K562 (cell line): ENCODE data around the gene MORF4L1. TPM values are rescaled to one million over a fixed set of nuclear protein-coding genes. Genes with fewer than 3 reads are reported as not detected.
A peak's percentile ranks its signal among the peaks of the same experiment; 100 is the strongest.

Experiments
- ATAC-seq: fragments of 200-7000 bp; cut with Tn5 transposase; 3 replicates; pipeline ENCODE4 v1.9.1; 2020; ENCODE audit warnings: moderate library complexity
- BruUV-seq: library from RNA; stranded (reverse); fragments of 400-500 nt; replicated peaks from 2 replicates; lab custom pipeline; 2021; lab: Mats Ljungman, UMichigan
- CTCF ChIA-PET: fragments of 300-600 bp; formaldehyde crosslinking; extraction: SDS; loops from one replicate; lab custom pipeline; 2021; ENCODE audit warnings: low intra/inter-chr PET ratio; lab: Yijun Ruan, JAX
- POLR2A ChIA-PET: fragments of 300-600, 350-650 bp; sonication (Branson Sonifier 250); formaldehyde crosslinking; extraction: SDS; loops from one replicate; lab custom pipeline; 2021; ENCODE audit warnings: antibody characterized with exemption, inconsistent platforms; lab: Yijun Ruan, JAX
- DNase-seq, 4 experiments: peaks; one replicate each; pipeline versions ENCODE4 v3.0.0 to v3.0.0-alpha.2; 2011 to 2018; ENCODE audit warnings: low spot score in 3 of 4, mixed read lengths in 3 of 4; ENCODE audit errors: extremely low read depth in 1 of 4
- FAIRE-seq: peaks from 2 replicates; lab custom pipeline; 2011; peaks lifted over from hg19 to GRCh38; lab: Jason Lieb, UNC
- H2AFZ ChIP-seq: 2 replicates; pipeline ENCODE4 v1.6.0; 2011; ENCODE audit warnings: low read depth, low read length, control low read depth, inconsistent platforms
- H3K27ac ChIP-seq: fragments of 200-600 bp; 3 replicates; pipeline ENCODE4 v1.8.0; 2011; ENCODE audit warnings: low read depth, mild to moderate bottlenecking, control low read depth, inconsistent platforms, low read length, moderate library complexity, mixed read lengths; ENCODE audit errors: extremely low read depth
- H3K27me3 ChIP-seq, 2 experiments: fragments of 300-600 bp in 1 of 2; 2 replicates in 1 of 2; 3 replicates in 1 of 2; pipeline versions ENCODE4 v1.6.0 to v1.8.0; 2011; ENCODE audit warnings: inconsistent platforms in 2 of 2, low read length in 2 of 2, mild to moderate bottlenecking in 1 of 2, mixed read lengths in 1 of 2, moderate library complexity in 1 of 2; ENCODE audit not compliant: control insufficient read depth in 2 of 2, insufficient read depth in 2 of 2
- H3K36me3 ChIP-seq: fragments of 300-600 bp; 3 replicates; pipeline ENCODE4 v1.8.0; 2011; ENCODE audit warnings: mild to moderate bottlenecking, low read length, inconsistent platforms; ENCODE audit not compliant: control insufficient read depth, insufficient read depth
- H3K4me1 ChIP-seq, 2 experiments: fragments of 200-600 bp in 1 of 2; replicated peaks in 1 of 2; 2 replicates in 1 of 2; 3 replicates in 1 of 2; pipeline versions ENCODE4 v1.5.1 to v1.8.0; 2011; ENCODE audit warnings: inconsistent platforms in 2 of 2, low read length in 2 of 2, mild to moderate bottlenecking in 1 of 2, mixed read lengths in 1 of 2, moderate library complexity in 1 of 2; ENCODE audit not compliant: control insufficient read depth in 2 of 2, insufficient read depth in 2 of 2
- H3K4me2 ChIP-seq: 2 replicates; pipeline ENCODE4 v1.6.1; 2011; ENCODE audit warnings: low read length, control low read depth, inconsistent platforms, mixed read lengths; ENCODE audit not compliant: insufficient read depth
- H3K4me3 ChIP-seq: fragments of 200-600 bp; sonication (generic), shearing (Covaris generic); 2 replicates; pipeline ENCODE4 v1.5.1; 2016; ENCODE audit warnings: control low read depth, inconsistent platforms
- H3K79me2 ChIP-seq: fragments of 200-600 bp; 3 replicates; pipeline ENCODE4 v1.8.0; 2011; ENCODE audit warnings: low read length, inconsistent platforms; ENCODE audit not compliant: control insufficient read depth, insufficient read depth
- H3K9ac ChIP-seq, 2 experiments: 2 replicates each; pipeline versions ENCODE4 v1.6.0 to v1.6.1; 2011; ENCODE audit warnings: low read depth in 2 of 2, low read length in 2 of 2, control low read depth in 1 of 2, inconsistent platforms in 1 of 2, mild to moderate bottlenecking in 1 of 2, mixed read lengths in 1 of 2; ENCODE audit not compliant: insufficient read depth in 1 of 2
- H3K9me1 ChIP-seq: one replicate; pipeline ENCODE4 v1.6.0; 2011; ENCODE audit warnings: inconsistent platforms, mild to moderate bottlenecking, low read length, moderate library complexity; ENCODE audit not compliant: control insufficient read depth, insufficient read depth
- H3K9me3 ChIP-seq: replicated peaks from 2 replicates; pipeline ENCODE4 v1.5.1; 2011; ENCODE audit warnings: low read depth, low read length, inconsistent platforms; ENCODE audit not compliant: control insufficient read depth, insufficient read depth
- H4K20me1 ChIP-seq: replicated peaks from 2 replicates; pipeline ENCODE4 v1.6.1; 2011; ENCODE audit warnings: low read length, inconsistent platforms, mixed read lengths; ENCODE audit not compliant: control insufficient read depth, insufficient read depth
- CBX8 ChIP-seq: fragments of 200-600 bp; sonication (generic); IDR thresholded peaks from 2 replicates; pipeline ENCODE4 v1.6.1; 2012; ENCODE audit warnings: borderline replicate concordance, mixed run types, low read depth, mild to moderate bottlenecking, moderate library complexity, mixed read lengths, low read length, control low read depth, inconsistent platforms; ENCODE audit not compliant: poor library complexity, severe bottlenecking; ENCODE audit errors: extremely low read depth
- HSF4 ChIP-seq: fragments of 250-450 bp; sonication (Bioruptor Pico); IDR thresholded peaks from 2 replicates; pipeline ENCODE4 v2.1.2; 2022; ENCODE audit warnings: mild to moderate bottlenecking, moderate library complexity, borderline replicate concordance
- MEF2A ChIP-seq: IDR thresholded peaks from 2 replicates; pipeline ENCODE4 v1.6.1; 2011; ENCODE audit warnings: low read depth, mild to moderate bottlenecking, low read length, moderate library complexity; ENCODE audit not compliant: control insufficient read depth
- MTF1 ChIP-seq: fragments of 250-450 bp; sonication (Bioruptor Pico); IDR thresholded peaks from 2 replicates; pipeline ENCODE4 v1.9.0; 2021; ENCODE audit warnings: moderate library complexity, mild to moderate bottlenecking, inconsistent platforms, borderline replicate concordance
- NCOA1 ChIP-seq: fragments of 450-650 bp; IDR thresholded peaks from 2 replicates; pipeline ENCODE4 v1.6.1; 2016; ENCODE audit warnings: low read depth
- NR4A1 ChIP-seq, 2 experiments: fragments of 250-450 bp in 1 of 2; fragments of 450-650 bp in 1 of 2; sonication (Bioruptor Pico) in 1 of 2; IDR thresholded peaks; 2 replicates each; pipeline versions ENCODE4 v1.4.0 to v1.6.1; 2016 to 2020; ENCODE audit warnings: mild to moderate bottlenecking in 2 of 2, missing compliant biosample characterization in 1 of 2, missing genetic modification characterization in 1 of 2, moderate library complexity in 1 of 2
- POLR2AphosphoS2 ChIP-seq: IDR thresholded peaks from 2 replicates; pipeline ENCODE4 v1.6.1; 2012; ENCODE audit warnings: low read length, improper control_type of control experiment
- POLR2AphosphoS5 ChIP-seq: IDR thresholded peaks from 2 replicates; pipeline ENCODE4 v1.6.1; 2011; ENCODE audit warnings: mild to moderate bottlenecking, low read depth, low read length, moderate library complexity; ENCODE audit not compliant: control insufficient read depth, insufficient read depth
- POLR2G ChIP-seq: fragments of 200-400 bp; formaldehyde crosslinking; IDR thresholded peaks from 2 replicates; pipeline ENCODE4 v1.6.1; 2017; ENCODE audit warnings: low read depth, mild to moderate bottlenecking, antibody characterized with exemption, low read length, moderate library complexity
- TEAD1 ChIP-seq, 2 experiments: fragments of 450-650 bp in 1 of 2; sonication (generic) in 1 of 2; formaldehyde crosslinking; IDR thresholded peaks; 2 replicates each; pipeline versions ENCODE4 v1.4.0 to v1.8.0; 2020 to 2022; ENCODE audit warnings: mild to moderate bottlenecking in 2 of 2, missing genetic modification reagents in 1 of 2
- XRCC3 ChIP-seq: fragments of 450-650 bp; IDR thresholded peaks from 2 replicates; pipeline ENCODE4 v1.6.1; 2017; ENCODE audit warnings: mild to moderate bottlenecking, moderate library complexity
- ZNF77 ChIP-seq: fragments of 250-450 bp; sonication (Bioruptor Pico); IDR thresholded peaks from 2 replicates; pipeline ENCODE4 v1.5.0; 2020
- WGBS: fragments of 100-300 bp; shearing (Covaris generic); methylation state at CpG from one replicate; pipeline ENCODE4 v1.1.6; 2016; ENCODE audit warnings: low coverage, mixed read lengths; ENCODE audit not compliant: insufficient coverage; ENCODE audit errors: missing lambda C conversion rate; 5-methylcytosine and 5-hydroxymethylcytosine counted together
- in situ Hi-C: fragments of 300-500 bp; cut with MboI; formaldehyde crosslinking; loops from 4 replicates; pipeline ENCODE4 v1.15.0; 2018; ENCODE audit warnings: inconsistent platforms, mixed read lengths
- intact Hi-C: fragments of 100-400 bp; cut with micrococcal nuclease; formaldehyde crosslinking; loops from 2 replicates; pipeline ENCODE4 v1.14.2; 2022
- polyA plus RNA-seq, 8 experiments: library from polyadenylated mRNA; depleted of rRNA in 4 of 8; stranded (reverse) in 5 of 8; unstranded in 3 of 8; fragments of >200 nt; fragmentation: Nextera tagmentation in 2 of 8; fragmentation: Illumina TruSeq in 1 of 8; extraction: Ambion mirVana in 2 of 8; extraction: Trizol in 1 of 8; gene quantifications; 2 replicates each; pipeline versions ENCODE4 v1.2.1 to v1.2.3, GENCODE V29; 2011 to 2014; ENCODE audit warnings: inconsistent platforms in 1 of 8, missing spikeins in 1 of 8
- total RNA-seq, 7 experiments: library from RNA; depleted of rRNA in 6 of 7; stranded (reverse); fragments of >200 nt in 6 of 7; fragmentation: Illumina TruSeq in 2 of 7; extraction: Trizol in 2 of 7; gene quantifications; 2 replicates each; pipeline versions ENCODE4 v1.2.1 to v1.2.3, GENCODE V29; 2011 to 2021; ENCODE audit warnings: low replicate concordance in 1 of 7
- TF ChIP-seq, protein P1 (sequence below): fragments of 450-650 bp; IDR thresholded peaks from 2 replicates; pipeline ENCODE4 v1.6.1; 2016

MORF4L1 gene
- total and polyA plus RNA-seq, 9 of the 15 experiments (the other 6 are each of a cell fraction or from before 2014, with no cell fraction given): 127 to 615 (median 281) TPM

DNA sequence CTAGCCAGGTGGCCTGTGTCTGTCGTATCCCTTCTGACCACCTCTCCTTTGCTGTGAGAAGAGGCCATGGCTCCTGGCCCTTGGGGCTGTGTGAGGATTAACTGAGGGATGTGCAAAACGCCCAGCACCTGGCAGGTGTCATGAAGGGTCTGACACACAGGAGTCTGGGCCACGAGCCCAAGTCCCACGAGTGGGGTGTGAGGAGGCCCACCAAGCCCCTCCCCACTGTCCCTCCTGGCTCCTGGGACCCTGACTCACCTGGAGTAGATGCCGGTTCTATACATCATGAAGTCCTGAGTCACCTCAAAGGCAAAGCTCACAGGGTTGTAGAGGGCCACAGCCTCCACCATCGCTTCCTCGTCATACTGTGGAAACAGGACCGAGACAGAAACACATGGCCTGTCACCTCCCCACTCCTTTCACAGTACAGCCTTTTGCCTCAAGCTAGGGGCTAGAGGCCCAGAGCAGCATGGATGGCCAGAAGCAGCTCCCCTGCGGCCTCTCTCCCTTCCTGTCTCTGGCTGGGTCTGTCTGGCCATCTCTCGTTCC is 52.5 kb downstream of the MORF4L1 start:
- H3K36me3 ChIP-seq: peaks cover 79% of the 10 kb centered on the region; the same call in 2 of the 3 replicates

DNA sequence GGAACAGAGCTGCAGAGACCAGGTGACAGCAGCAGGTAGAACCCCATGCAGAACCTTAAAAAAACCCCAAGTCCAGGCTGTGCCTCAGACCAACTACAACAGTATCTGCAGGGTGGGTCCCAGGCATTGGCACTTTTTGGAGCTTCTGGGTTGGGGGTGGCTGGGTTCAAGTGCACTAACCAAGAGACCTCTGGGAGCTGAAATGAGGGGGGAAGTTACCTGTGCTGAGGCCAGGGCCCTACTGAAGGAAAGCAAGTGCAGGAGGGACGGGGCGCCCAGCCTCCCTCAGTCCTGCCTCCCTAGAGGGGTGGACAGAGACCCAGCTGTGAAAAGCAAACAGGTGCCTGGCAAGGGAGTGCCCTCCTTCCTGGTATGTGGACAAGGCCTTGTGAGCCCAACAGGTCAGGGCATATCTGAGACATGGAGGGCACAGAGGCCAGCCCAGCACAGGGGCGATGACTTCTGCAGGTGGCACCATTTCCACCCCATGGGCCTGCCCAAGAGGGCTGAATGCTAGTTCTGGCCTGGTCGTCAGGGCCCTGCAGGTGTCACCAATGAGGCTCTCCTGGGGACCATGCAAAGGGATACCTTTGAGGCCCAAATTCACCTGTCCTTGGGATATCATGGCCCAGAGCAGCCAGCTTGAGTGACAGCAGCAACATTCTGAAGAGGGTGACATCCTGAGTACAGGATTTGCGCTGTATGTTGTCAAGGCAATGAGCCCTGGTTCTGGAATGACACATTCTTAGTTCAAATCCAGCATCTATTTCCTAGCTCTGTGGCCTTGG is 53.5 kb downstream of the MORF4L1 start:
- Histone ChIP-seq H3K9me3 (no peaks in the 10 kb centered on the region), H3K27me3 (no peaks in the 10 kb centered on the region), H2AFZ (no peak overlapping the region), H3K9me1 (no peaks in the 10 kb centered on the region), H3K4me1 (peaks cover 7 to 15% of the 10 kb centered on the region in 2 experiments), H4K20me1 (no peaks in the 10 kb centered on the region), H3K9ac (no peak overlapping the region), H3K4me3 (no peak overlapping the region), H3K27ac (no peak overlapping the region), H3K4me2 (no peak overlapping the region), H3K79me2 (no peaks in the 10 kb centered on the region), H3K36me3 (peaks cover 83% of the 10 kb centered on the region; the same call in 2 of the 3 replicates)
- POLR2A ChIA-PET: interaction anchor here (0.9 to 3.3 kb wide), 6 partner anchors 9 to 22 kb away, joined by 3 to 15 read pairs (median 5); no protein-coding TSS in a partner anchor
- CTCF ChIA-PET: no interaction called here
- no TSS peak for BruUV-seq
- WGBS: 95% methylated on average over 3 of the region's 5 CpGs
- DNase-seq (no peak), ATAC-seq (no peak), FAIRE-seq (no peak)
- in situ Hi-C loops: no loop called here
- intact Hi-C loops: no loop called here
- TF ChIP-seq NCOA1 (no peak), HSF4 (CRISPR knock-in tag) (no peak), MTF1 (CRISPR knock-in tag) (no peak), ZNF77 (CRISPR knock-in tag) (no peak), POLR2G (peak; percentile 54), CBX8 (no peak), XRCC3 (no peak), MEF2A (no peak), NR4A1 (CRISPR knock-in tag; IDR thresholded peaks at IDR 0.05) (no peak), NR4A1 (tag; IDR thresholded peaks at IDR 0.05) (no peak), POLR2AphosphoS2 (0 out of 2 replicates have a peak, but pooled peaks have one; percentile 83)
- TF ChIP-seq, protein P1, sequence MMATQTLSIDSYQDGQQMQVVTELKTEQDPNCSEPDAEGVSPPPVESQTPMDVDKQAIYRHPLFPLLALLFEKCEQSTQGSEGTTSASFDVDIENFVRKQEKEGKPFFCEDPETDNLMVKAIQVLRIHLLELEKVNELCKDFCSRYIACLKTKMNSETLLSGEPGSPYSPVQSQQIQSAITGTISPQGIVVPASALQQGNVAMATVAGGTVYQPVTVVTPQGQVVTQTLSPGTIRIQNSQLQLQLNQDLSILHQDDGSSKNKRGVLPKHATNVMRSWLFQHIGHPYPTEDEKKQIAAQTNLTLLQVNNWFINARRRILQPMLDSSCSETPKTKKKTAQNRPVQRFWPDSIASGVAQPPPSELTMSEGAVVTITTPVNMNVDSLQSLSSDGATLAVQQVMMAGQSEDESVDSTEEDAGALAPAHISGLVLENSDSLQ: peak; percentile 53; the same call in 1 of the 2 replicates

More for the DNA sequence above, 52.5 kb downstream of the MORF4L1 start:
- 0 out of 4 replicates have a peak overlapping the region, but pooled peaks of 1 of the 2 experiments have one; percentile 8 for H3K9ac ChIP-seq
- DNase-seq: no peak
- 0 out of 2 replicates have a peak, but pooled peaks have one; percentile 19 for TF ChIP-seq POLR2AphosphoS5
- no peak for TF ChIP-seq TEAD1 (CRISPR knock-in tag; IDR thresholded peaks at IDR 0.05)
- in situ Hi-C loops (no loop called here), intact Hi-C loops (no loop called here)
- H3K4me3 ChIP-seq: no peak overlapping the region
- ATAC-seq: no peak
- no peaks in the 10 kb centered on the region for H3K9me3 ChIP-seq
- no peak overlapping the region for H3K27ac ChIP-seq
- peaks cover 0 to 8% of the 10 kb centered on the region in 2 experiments; a peak in 2 of 5 replicates for H3K4me1 ChIP-seq
- H3K79me2 ChIP-seq: no peaks in the 10 kb centered on the region
- no peaks in the 10 kb centered on the region for H4K20me1 ChIP-seq
- BruUV-seq: no TSS peak
- POLR2A ChIA-PET: interaction anchor here (1.0 to 3.3 kb wide), 5 partner anchors 10 to 23 kb away, joined by 3 to 15 read pairs (median 4); no protein-coding TSS in a partner anchor
- no peak overlapping the region for H2AFZ ChIP-seq
- CTCF ChIA-PET: no interaction called here
- no peak for FAIRE-seq
- WGBS: 69% methylated on average over 8 of the region's 10 CpGs
- H3K9me1 ChIP-seq: no peaks in the 10 kb centered on the region
- no peak overlapping the region for H3K4me2 ChIP-seq
- H3K27me3 ChIP-seq: no peaks in the 10 kb centered on the region
